CMK (cell line): ENCODE data around the gene INVS.

ENCODE experiments used
- DNase-seq: peaks from one replicate; pipeline ENCODE4 v3.0.0-alpha.2; 2010; ENCODE audit warnings: low read depth

INVS gene

GRCh38 chr9:100277166-100277979, 178.3 kb downstream of the INVS start:
- DNase-seq, result no peak

GRCh38 chr9:100281066-100281465, 182.0 kb downstream of the INVS start:
- no peak for DNase-seq

- no peak for DNase-seq
Observed at GRCh38 chr9:100281676-100282387, 182.8 kb downstream of the INVS start.

DNA sequence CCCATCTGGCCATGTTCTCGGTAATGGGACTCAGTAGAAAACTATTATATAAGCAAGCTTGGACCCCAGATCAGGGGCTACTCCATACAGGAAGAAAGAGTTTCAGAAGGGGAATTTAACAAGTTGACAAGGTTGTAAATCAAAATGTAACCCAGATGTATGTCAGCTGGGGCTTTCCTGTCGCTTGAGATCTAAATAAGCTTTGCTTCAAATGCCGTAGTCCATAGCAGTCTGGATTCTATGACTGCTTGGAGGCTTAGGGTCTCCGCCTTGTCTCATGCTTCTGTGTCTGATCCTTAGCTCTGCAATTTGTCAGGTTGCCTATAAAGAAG, 183.3 kb downstream of the INVS start:
- no peak for DNase-seq

GRCh38 chr9:100284247-100284646, 185.2 kb downstream of the INVS start:
- no peak for DNase-seq

- DNase-seq, result no peak
Observed at GRCh38 chr9:100285080-100285479, 186.0 kb downstream of the INVS start.

DNA sequence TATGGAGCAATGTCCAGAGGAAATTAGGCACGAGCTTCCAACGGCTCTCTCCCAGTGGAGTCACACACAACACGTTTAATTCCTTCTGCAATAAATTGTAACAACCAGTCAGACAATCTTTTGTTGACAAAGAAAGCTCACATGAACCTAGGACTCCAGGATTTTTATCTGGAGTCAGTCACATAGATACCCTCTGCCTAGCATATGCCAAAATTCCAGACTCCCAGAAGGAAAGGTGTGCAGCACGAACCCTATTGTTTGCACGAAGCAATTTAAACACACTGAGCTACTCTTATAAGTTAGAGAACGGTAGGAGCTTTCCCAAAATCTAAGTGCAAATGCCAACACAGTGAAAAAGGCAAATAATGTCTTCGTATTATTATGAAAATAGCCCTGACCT, 186.6 kb downstream of the INVS start:
- DNase-seq, result no peak

- DNase-seq, result no peak
Observed at GRCh38 chr9:100286257-100286656, 187.2 kb downstream of the INVS start.

GRCh38 chr9:100287186-100287585, 188.1 kb downstream of the INVS start:
- no peak for DNase-seq

- DNase-seq, result no peak
Observed at GRCh38 chr9:100290714-100291113, 191.7 kb downstream of the INVS start.

DNA sequence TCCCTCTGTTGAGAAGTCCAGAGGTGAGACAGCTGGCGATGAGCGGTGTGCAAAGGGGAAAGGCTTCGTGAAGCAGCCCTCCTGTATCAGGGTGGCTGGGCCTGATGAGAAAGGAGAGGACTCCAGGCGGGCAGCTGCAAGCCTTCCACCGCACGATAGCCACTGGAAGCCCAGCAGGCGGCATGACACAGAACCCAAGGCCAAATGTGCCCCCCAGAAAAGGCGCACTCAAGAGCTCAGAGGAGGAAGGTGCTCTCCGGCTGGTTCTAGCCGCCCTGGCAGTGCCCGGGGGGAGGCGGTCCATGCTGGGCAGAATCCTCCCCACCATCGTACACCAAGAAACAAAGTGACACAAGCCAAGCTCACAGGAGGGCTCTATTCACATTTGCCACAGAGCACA, 193.4 kb downstream of the INVS start:
- no peak for DNase-seq

GRCh38 chr9:100294341-100294740, 195.3 kb downstream of the INVS start:
- no peak for DNase-seq

DNA sequence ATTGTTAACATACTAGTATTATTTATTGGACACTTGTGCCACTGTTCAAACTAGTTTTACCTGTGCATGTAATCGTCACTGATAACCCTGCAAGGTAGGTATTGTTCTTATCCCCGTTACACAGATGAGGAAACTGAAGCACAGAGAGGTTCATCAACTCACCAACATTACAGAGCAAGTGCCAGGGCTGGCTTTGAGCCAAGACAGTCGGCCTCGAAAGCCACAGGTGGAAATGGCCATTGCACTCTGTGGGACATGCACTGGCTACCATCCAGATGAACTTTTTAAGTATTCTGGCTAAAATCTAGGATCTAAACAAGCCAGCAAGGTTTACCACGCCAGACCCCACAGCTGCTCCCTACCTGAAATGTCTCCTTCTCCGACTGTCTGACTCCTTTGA, 195.8 kb downstream of the INVS start:
- DNase-seq, result no peak

GRCh38 chr9:100295240-100295639, 196.2 kb downstream of the INVS start:
- DNase-seq, result no peak

DNA sequence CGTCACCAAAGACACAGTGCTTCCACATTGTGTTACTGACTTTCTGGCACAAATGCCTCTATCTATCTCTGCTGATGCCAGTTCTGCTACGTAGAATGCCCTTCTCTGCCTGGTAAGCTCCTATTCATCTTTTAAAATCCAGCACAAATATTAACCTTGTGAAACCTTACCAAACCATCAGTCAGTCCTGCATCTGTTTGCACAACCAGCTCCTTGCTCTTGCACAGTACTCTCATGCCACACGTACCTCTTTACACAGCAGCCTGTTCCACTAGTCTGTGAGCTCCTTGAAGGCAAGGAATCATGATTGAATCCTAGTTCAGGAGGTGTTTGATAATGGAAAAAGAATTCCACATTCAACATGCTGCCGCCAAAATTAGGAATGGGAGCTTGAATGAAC, 197.4 kb downstream of the INVS start:
- no peak for DNase-seq

- no peak for DNase-seq
Observed at GRCh38 chr9:100298378-100298777, 199.3 kb downstream of the INVS start.

- no peak for DNase-seq
Observed at GRCh38 chr9:100303747-100304146, 204.7 kb downstream of the INVS start.

DNA sequence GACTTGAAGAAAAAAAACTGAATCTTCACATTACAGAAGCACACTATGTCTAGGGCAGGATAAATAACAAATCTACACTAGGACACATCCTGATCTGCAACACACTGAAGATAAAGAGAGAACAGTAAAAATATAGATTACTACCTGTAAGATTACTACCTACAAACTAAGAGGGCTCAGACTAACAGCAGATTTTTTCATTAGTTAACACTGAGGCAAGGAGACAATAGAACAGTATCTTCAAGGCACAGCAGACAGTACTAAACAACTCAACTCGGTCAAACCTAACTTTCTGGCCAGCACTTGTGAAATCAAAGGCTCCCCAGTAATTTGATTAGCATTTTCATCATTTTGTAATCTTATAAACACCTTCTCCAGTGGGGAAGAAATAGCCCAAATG, 207.2 kb downstream of the INVS start:
- no peak for DNase-seq

DNA sequence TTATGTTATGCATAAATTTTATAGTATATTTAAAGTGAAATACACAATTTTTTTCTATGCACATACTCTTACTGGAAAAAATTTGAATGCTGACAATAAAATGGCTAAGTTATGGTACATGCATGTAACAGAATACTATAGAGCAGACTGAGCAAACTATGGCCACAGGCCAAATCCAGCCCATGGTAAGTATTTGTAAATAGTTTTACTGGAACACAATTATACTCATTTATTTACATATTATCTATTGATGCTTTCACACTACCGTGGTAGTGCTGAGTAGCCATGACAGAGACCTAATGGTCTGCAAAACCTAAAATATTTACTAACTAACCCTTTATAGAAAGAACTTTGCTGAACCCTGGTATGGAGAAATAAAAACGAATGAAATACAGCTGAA, 208.0 kb downstream of the INVS start:
- no peak for DNase-seq

GRCh38 chr9:100308965-100309564, 210.0 kb downstream of the INVS start:
- DNase-seq, result no peak

DNA sequence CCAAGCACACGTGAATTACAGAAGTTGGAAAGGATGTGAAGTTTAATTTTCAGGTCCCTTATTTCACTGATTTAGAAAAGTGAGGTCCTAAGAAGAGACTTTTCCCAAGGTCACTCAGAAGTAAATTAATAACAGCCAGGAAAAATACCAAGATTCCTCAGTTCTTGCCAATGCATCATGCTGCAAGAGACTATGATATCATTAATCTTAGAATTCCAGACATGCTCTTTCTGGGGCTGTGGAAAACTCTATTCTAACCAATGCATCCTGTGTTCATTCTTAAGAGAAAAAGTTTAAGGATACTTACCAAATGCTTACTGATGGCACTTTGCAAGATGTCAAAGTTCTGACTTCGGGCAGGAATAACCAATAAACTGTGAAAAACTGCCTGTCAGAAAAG, 210.9 kb downstream of the INVS start:
- DNase-seq, result no peak

GRCh38 chr9:100315561-100315960, 216.5 kb downstream of the INVS start:
- DNase-seq, result no peak

DNA sequence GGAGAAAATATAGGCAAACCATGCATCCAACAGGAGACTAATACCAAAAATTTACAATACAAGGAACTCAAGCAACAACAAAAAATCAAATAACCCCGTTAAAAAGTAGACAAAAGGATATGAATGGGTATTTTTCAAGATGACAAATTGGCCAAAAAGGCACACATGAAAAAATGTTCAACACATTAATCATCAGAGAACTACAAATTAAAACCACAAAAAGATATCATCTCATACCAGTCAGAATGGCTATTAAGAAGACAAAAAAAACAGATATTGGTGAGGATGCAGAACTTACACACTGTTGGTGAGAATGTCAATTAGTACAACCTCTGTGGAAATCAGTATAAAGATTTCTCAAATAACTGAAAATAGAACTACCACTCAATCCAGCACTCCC, 218.7 kb downstream of the INVS start:
- no peak for DNase-seq
